ENCODE results near the gene MPP2. TPM values are rescaled to one million over a fixed set of nuclear protein-coding genes. Genes with fewer than 3 reads are reported as not detected.
A peak's percentile ranks its signal among the peaks of the same experiment; 100 is the strongest.

MPP2 gene
- polyA plus RNA-seq, 4 donors: 0.27 to 1.8 (median 1.1) TPM; not detected in 1

GRCh38 chr17:43879723-43880419, 27.5 kb downstream of the MPP2 start:
- Histone ChIP-seq H3K36me3 (ENCODE audit: control insufficient read depth in 3 of 3, insufficient read depth in 2 of 3, low read depth in 1 of 3, low read length in 3 of 3) (peaks cover 0 to 20% (median 0%) of the 10 kb centered on the region in 3 donors), H3K27me3 (ENCODE audit: control insufficient read depth in 3 of 3, insufficient read depth in 3 of 3, low read length in 3 of 3) (no peaks in the 10 kb centered on the region), H3K9me3 (ENCODE audit: control insufficient read depth in 2 of 2, insufficient read depth in 1 of 2, low read depth in 1 of 2, low read length in 1 of 2) (no peaks in the 10 kb centered on the region), H3K4me3 (ENCODE audit: low read depth in 1 of 3, low read length in 3 of 3) (no peak overlapping the region), H3K27ac (ENCODE audit: low read depth in 1 of 3, low read length in 2 of 3) (no peak overlapping the region), H3K4me1 (ENCODE audit: control insufficient read depth in 3 of 3, insufficient read depth in 2 of 3, low read depth in 1 of 3, low read length in 2 of 3) (peaks cover 0 to 48% (median 5%) of the 10 kb centered on the region in 3 donors)
- no peak for FAIRE-seq
- 75 to 84% (median 75%) methylated on average over 20 of the region's 20 CpGs for WGBS, 3 donors
- DNase-seq: no peak

GRCh38 chr17:43878260-43879175, 28.8 kb downstream of the MPP2 start:
- no peak for FAIRE-seq
- Histone ChIP-seq H3K27me3 (ENCODE audit: control insufficient read depth in 3 of 3, insufficient read depth in 3 of 3, low read length in 3 of 3) (no peaks in the 10 kb centered on the region), H3K27ac (ENCODE audit: low read depth in 1 of 3, low read length in 2 of 3) (peak overlapping the region in 1 of 3 donors; percentile 43), H3K36me3 (ENCODE audit: control insufficient read depth in 3 of 3, insufficient read depth in 2 of 3, low read depth in 1 of 3, low read length in 3 of 3) (peaks cover 0 to 20% (median 0%) of the 10 kb centered on the region in 3 donors), H3K4me1 (ENCODE audit: control insufficient read depth in 3 of 3, insufficient read depth in 2 of 3, low read depth in 1 of 3, low read length in 2 of 3) (peaks cover 0 to 60% (median 8%) of the 10 kb centered on the region in 3 donors), H3K9me3 (ENCODE audit: control insufficient read depth in 2 of 2, insufficient read depth in 1 of 2, low read depth in 1 of 2, low read length in 1 of 2) (no peaks in the 10 kb centered on the region), H3K4me3 (ENCODE audit: low read depth in 1 of 3, low read length in 3 of 3) (no peak overlapping the region)
- peak; percentile 76 to 92 for DNase-seq
- WGBS, 3 donors: 11 to 20% (median 17%) methylated on average over 11 to 13 of the region's 13 CpGs

- peaks cover 0 to 69% (median 8%) of the 10 kb centered on the region in 3 donors for H3K4me1 ChIP-seq (ENCODE audit: control insufficient read depth in 3 of 3, insufficient read depth in 2 of 3, low read depth in 1 of 3, low read length in 2 of 3)
- 94 to 96% (median 95%) methylated on average over 10 of the region's 10 CpGs for WGBS, 3 donors
- no peak overlapping the region for H3K4me3 ChIP-seq (ENCODE audit: low read depth in 1 of 3, low read length in 3 of 3)
Measured at GRCh38 chr17:43877451-43878155, 29.7 kb downstream of the MPP2 start.

GRCh38 chr17:43877031-43877430, 30.3 kb downstream of the MPP2 start:
- FAIRE-seq (no peak), DNase-seq (no peak)
- 77 to 89% (median 85%) methylated on average over 7 of the region's 7 CpGs for WGBS, 3 donors
- Histone ChIP-seq H3K4me3 (ENCODE audit: low read depth in 1 of 3, low read length in 3 of 3) (no peak overlapping the region), H3K4me1 (ENCODE audit: control insufficient read depth in 3 of 3, insufficient read depth in 2 of 3, low read depth in 1 of 3, low read length in 2 of 3) (peaks cover 0 to 75% (median 8%) of the 10 kb centered on the region in 3 donors), H3K9me3 (ENCODE audit: control insufficient read depth in 2 of 2, insufficient read depth in 1 of 2, low read depth in 1 of 2, low read length in 1 of 2) (no peaks in the 10 kb centered on the region), H3K27ac (ENCODE audit: low read depth in 1 of 3, low read length in 2 of 3) (no peak overlapping the region), H3K27me3 (ENCODE audit: control insufficient read depth in 3 of 3, insufficient read depth in 3 of 3, low read length in 3 of 3) (no peaks in the 10 kb centered on the region), H3K36me3 (ENCODE audit: control insufficient read depth in 3 of 3, insufficient read depth in 2 of 3, low read depth in 1 of 3, low read length in 3 of 3) (peaks cover 0 to 19% (median 0%) of the 10 kb centered on the region in 3 donors)

More at GRCh38 chr17:43877451-43878155, 29.7 kb downstream of the MPP2 start:
- no peaks in the 10 kb centered on the region for H3K27me3 ChIP-seq (ENCODE audit: control insufficient read depth in 3 of 3, insufficient read depth in 3 of 3, low read length in 3 of 3)
- DNase-seq (no peak), FAIRE-seq (no peak)
- no peak overlapping the region for H3K27ac ChIP-seq (ENCODE audit: low read depth in 1 of 3, low read length in 2 of 3)
- H3K9me3 ChIP-seq (ENCODE audit: control insufficient read depth in 2 of 2, insufficient read depth in 1 of 2, low read depth in 1 of 2, low read length in 1 of 2): no peaks in the 10 kb centered on the region
- peaks cover 0 to 20% (median 0%) of the 10 kb centered on the region in 3 donors for H3K36me3 ChIP-seq (ENCODE audit: control insufficient read depth in 3 of 3, insufficient read depth in 2 of 3, low read depth in 1 of 3, low read length in 3 of 3)

- Histone ChIP-seq H3K27ac (ENCODE audit: low read depth in 1 of 3, low read length in 2 of 3) (no peak overlapping the region), H3K36me3 (ENCODE audit: control insufficient read depth in 3 of 3, insufficient read depth in 2 of 3, low read depth in 1 of 3, low read length in 3 of 3) (peaks cover 0 to 11% (median 0%) of the 10 kb centered on the region in 3 donors), H3K9me3 (ENCODE audit: control insufficient read depth in 2 of 2, insufficient read depth in 1 of 2, low read depth in 1 of 2, low read length in 1 of 2) (no peaks in the 10 kb centered on the region), H3K4me1 (ENCODE audit: control insufficient read depth in 3 of 3, insufficient read depth in 2 of 3, low read depth in 1 of 3, low read length in 2 of 3) (peaks cover 0 to 80% (median 8%) of the 10 kb centered on the region in 3 donors), H3K4me3 (ENCODE audit: low read depth in 1 of 3, low read length in 3 of 3) (no peak overlapping the region), H3K27me3 (ENCODE audit: control insufficient read depth in 3 of 3, insufficient read depth in 3 of 3, low read length in 3 of 3) (no peaks in the 10 kb centered on the region)
- DNase-seq (no peak), FAIRE-seq (no peak)
- 80 to 91% (median 89%) methylated on average over 3 of the region's 3 CpGs for WGBS, 3 donors
Measured at GRCh38 chr17:43875476-43876147, 31.7 kb downstream of the MPP2 start.

- Histone ChIP-seq H3K4me1 (ENCODE audit: control insufficient read depth in 3 of 3, insufficient read depth in 2 of 3, low read depth in 1 of 3, low read length in 2 of 3) (peaks cover 0 to 73% (median 8%) of the 10 kb centered on the region in 3 donors), H3K27ac (ENCODE audit: low read depth in 1 of 3, low read length in 2 of 3) (peak overlapping the region; percentile 55 to 81 (median 71)), H3K27me3 (ENCODE audit: control insufficient read depth in 3 of 3, insufficient read depth in 3 of 3, low read length in 3 of 3) (no peaks in the 10 kb centered on the region), H3K4me3 (ENCODE audit: low read depth in 1 of 3, low read length in 3 of 3) (no peak overlapping the region), H3K36me3 (ENCODE audit: control insufficient read depth in 3 of 3, insufficient read depth in 2 of 3, low read depth in 1 of 3, low read length in 3 of 3) (peaks cover 0 to 11% (median 0%) of the 10 kb centered on the region in 3 donors), H3K9me3 (ENCODE audit: control insufficient read depth in 2 of 2, insufficient read depth in 1 of 2, low read depth in 1 of 2, low read length in 1 of 2) (no peaks in the 10 kb centered on the region)
- FAIRE-seq (no peak), DNase-seq (peak; percentile 87 to 96)
- WGBS, 3 donors: 14 to 59% (median 29%) methylated on average over 3 of the region's 3 CpGs
Measured at GRCh38 chr17:43874293-43874692, 33.0 kb downstream of the MPP2 start.

GRCh38 chr17:43873815-43874214, 33.5 kb downstream of the MPP2 start:
- DNase-seq (no peak), FAIRE-seq (no peak)
- 39 to 64% (median 47%) methylated on average over 6 of the region's 6 CpGs for WGBS, 3 donors
- Histone ChIP-seq H3K4me1 (ENCODE audit: control insufficient read depth in 3 of 3, insufficient read depth in 2 of 3, low read depth in 1 of 3, low read length in 2 of 3) (peaks cover 0 to 68% (median 8%) of the 10 kb centered on the region in 3 donors), H3K27me3 (ENCODE audit: control insufficient read depth in 3 of 3, insufficient read depth in 3 of 3, low read length in 3 of 3) (no peaks in the 10 kb centered on the region), H3K9me3 (ENCODE audit: control insufficient read depth in 2 of 2, insufficient read depth in 1 of 2, low read depth in 1 of 2, low read length in 1 of 2) (no peaks in the 10 kb centered on the region), H3K27ac (ENCODE audit: low read depth in 1 of 3, low read length in 2 of 3) (peak overlapping the region; percentile 55 to 81 (median 71)), H3K36me3 (ENCODE audit: control insufficient read depth in 3 of 3, insufficient read depth in 2 of 3, low read depth in 1 of 3, low read length in 3 of 3) (peaks cover 0 to 11% (median 0%) of the 10 kb centered on the region in 3 donors), H3K4me3 (ENCODE audit: low read depth in 1 of 3, low read length in 3 of 3) (no peak overlapping the region)
